ENCODE data around the gene SNX32. TPM values are rescaled to one million over a fixed set of nuclear protein-coding genes. Genes with fewer than 3 reads are reported as not detected.

SNX32 gene
- total and polyA plus RNA-seq, 9 of the 15 experiments (the other 6 are each of a cell fraction or from before 2014, with no cell fraction given) = 0.03 TPM; not detected in 7

DNA sequence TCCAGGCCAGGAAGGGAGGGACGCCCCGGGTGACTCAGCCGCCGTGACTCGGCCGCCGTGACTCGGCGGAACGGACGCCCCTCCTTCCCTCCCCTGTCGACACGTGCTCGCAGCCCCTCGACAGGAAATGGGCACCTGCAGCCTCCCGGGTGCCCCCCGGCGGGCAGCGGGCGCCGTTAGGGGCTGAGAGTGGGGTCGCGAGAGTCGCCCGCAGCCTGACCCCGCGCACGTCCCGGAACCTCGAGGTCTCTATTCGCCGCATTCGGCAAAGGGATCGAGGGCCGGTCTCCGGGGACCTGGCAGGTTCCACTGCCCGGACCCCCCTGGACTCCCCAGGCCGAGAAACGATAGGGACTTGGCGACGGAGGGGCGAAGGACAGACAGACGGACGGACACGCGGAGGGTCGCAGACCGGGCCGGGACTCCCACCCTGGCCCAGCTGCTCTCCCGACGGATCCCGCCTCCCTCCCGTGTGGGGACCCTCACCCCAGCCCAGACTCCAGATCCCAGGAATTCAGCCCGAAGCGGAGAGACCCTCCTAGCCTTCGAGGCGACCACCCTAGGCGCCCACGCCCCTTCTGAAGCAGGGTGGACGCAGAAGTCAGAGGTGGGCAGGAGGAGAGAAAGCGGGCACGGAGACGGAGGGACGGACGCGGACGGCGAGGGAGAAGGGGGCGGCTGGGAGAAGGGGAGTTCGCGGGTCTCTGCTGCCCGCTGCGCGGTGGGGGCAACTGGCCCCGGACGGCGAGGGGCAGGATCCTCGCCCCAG, 65.8 kb downstream of the SNX32 start (continued):
- TF ChIP-seq, protein P1, sequence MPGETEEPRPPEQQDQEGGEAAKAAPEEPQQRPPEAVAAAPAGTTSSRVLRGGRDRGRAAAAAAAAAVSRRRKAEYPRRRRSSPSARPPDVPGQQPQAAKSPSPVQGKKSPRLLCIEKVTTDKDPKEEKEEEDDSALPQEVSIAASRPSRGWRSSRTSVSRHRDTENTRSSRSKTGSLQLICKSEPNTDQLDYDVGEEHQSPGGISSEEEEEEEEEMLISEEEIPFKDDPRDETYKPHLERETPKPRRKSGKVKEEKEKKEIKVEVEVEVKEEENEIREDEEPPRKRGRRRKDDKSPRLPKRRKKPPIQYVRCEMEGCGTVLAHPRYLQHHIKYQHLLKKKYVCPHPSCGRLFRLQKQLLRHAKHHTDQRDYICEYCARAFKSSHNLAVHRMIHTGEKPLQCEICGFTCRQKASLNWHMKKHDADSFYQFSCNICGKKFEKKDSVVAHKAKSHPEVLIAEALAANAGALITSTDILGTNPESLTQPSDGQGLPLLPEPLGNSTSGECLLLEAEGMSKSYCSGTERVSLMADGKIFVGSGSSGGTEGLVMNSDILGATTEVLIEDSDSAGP (CRISPR knock-in tag; IDR thresholded peaks at IDR 0.05) = 0 out of 2 replicates have a peak, but pooled peaks have one; percentile 11
- TF ChIP-seq FOXA1 (IDR thresholded peaks at IDR 0.05; ENCODE audit: borderline replicate concordance) (no peak), MYNN (IDR thresholded peaks at IDR 0.05) (peak; percentile 56; the same call in 1 of the 2 replicates), MYNN (CRISPR knock-in tag; IDR thresholded peaks at IDR 0.05) (no peak), MAFK (IDR thresholded peaks at IDR 0.05; ENCODE audit: low read length) (peak; percentile 77), U2AF1 (optimal IDR thresholded peaks at IDR 0.05; ENCODE audit: low read depth, low read length) (peak; percentile 99), ELF2 (CRISPR knock-in tag; IDR thresholded peaks at IDR 0.05) (0 out of 2 replicates have a peak, but pooled peaks have one; percentile 56), ZNF311 (CRISPR knock-in tag; IDR thresholded peaks at IDR 0.05) (0 out of 2 replicates have a peak, but pooled peaks have one; percentile 52), ZNF165 (CRISPR knock-in tag; IDR thresholded peaks at IDR 0.05; ENCODE audit: borderline replicate concordance) (no peak), ZNF696 (CRISPR knock-in tag; conservative IDR thresholded peaks at IDR 0.05) (no peak), PTTG1 (tag; IDR thresholded peaks at IDR 0.05; ENCODE audit: low read depth) (no peak), ZNF140 (CRISPR knock-in tag; IDR thresholded peaks at IDR 0.05) (no peak)
- TF ChIP-seq, protein P2, sequence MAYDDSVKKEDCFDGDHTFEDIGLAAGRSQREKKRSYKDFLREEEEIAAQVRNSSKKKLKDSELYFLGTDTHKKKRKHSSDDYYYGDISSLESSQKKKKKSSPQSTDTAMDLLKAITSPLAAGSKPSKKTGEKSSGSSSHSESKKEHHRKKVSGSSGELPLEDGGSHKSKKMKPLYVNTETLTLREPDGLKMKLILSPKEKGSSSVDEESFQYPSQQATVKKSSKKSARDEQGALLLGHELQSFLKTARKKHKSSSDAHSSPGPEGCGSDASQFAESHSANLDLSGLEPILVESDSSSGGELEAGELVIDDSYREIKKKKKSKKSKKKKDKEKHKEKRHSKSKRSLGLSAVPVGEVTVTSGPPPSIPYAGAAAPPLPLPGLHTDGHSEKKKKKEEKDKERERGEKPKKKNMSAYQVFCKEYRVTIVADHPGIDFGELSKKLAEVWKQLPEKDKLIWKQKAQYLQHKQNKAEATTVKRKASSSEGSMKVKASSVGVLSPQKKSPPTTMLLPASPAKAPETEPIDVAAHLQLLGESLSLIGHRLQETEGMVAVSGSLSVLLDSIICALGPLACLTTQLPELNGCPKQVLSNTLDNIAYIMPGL (CRISPR knock-in tag; IDR thresholded peaks at IDR 0.05) = no peak
- TF ChIP-seq, protein P3, sequence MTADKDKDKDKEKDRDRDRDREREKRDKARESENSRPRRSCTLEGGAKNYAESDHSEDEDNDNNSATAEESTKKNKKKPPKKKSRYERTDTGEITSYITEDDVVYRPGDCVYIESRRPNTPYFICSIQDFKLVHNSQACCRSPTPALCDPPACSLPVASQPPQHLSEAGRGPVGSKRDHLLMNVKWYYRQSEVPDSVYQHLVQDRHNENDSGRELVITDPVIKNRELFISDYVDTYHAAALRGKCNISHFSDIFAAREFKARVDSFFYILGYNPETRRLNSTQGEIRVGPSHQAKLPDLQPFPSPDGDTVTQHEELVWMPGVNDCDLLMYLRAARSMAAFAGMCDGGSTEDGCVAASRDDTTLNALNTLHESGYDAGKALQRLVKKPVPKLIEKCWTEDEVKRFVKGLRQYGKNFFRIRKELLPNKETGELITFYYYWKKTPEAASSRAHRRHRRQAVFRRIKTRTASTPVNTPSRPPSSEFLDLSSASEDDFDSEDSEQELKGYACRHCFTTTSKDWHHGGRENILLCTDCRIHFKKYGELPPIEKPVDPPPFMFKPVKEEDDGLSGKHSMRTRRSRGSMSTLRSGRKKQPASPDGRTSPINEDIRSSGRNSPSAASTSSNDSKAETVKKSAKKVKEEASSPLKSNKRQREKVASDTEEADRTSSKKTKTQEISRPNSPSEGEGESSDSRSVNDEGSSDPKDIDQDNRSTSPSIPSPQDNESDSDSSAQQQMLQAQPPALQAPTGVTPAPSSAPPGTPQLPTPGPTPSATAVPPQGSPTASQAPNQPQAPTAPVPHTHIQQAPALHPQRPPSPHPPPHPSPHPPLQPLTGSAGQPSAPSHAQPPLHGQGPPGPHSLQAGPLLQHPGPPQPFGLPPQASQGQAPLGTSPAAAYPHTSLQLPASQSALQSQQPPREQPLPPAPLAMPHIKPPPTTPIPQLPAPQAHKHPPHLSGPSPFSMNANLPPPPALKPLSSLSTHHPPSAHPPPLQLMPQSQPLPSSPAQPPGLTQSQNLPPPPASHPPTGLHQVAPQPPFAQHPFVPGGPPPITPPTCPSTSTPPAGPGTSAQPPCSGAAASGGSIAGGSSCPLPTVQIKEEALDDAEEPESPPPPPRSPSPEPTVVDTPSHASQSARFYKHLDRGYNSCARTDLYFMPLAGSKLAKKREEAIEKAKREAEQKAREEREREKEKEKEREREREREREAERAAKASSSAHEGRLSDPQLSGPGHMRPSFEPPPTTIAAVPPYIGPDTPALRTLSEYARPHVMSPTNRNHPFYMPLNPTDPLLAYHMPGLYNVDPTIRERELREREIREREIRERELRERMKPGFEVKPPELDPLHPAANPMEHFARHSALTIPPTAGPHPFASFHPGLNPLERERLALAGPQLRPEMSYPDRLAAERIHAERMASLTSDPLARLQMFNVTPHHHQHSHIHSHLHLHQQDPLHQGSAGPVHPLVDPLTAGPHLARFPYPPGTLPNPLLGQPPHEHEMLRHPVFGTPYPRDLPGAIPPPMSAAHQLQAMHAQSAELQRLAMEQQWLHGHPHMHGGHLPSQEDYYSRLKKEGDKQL (CRISPR knock-in tag; IDR thresholded peaks at IDR 0.05; ENCODE audit: borderline replicate concordance) = peak; percentile 85; the same call in 1 of the 2 replicates
- TF ChIP-seq, protein P4, sequence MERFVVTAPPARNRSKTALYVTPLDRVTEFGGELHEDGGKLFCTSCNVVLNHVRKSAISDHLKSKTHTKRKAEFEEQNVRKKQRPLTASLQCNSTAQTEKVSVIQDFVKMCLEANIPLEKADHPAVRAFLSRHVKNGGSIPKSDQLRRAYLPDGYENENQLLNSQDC (CRISPR knock-in tag; IDR thresholded peaks at IDR 0.05) = no peak
- TF ChIP-seq, protein P5, sequence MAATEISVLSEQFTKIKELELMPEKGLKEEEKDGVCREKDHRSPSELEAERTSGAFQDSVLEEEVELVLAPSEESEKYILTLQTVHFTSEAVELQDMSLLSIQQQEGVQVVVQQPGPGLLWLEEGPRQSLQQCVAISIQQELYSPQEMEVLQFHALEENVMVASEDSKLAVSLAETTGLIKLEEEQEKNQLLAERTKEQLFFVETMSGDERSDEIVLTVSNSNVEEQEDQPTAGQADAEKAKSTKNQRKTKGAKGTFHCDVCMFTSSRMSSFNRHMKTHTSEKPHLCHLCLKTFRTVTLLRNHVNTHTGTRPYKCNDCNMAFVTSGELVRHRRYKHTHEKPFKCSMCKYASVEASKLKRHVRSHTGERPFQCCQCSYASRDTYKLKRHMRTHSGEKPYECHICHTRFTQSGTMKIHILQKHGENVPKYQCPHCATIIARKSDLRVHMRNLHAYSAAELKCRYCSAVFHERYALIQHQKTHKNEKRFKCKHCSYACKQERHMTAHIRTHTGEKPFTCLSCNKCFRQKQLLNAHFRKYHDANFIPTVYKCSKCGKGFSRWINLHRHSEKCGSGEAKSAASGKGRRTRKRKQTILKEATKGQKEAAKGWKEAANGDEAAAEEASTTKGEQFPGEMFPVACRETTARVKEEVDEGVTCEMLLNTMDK (IDR thresholded peaks at IDR 0.05; ENCODE audit: borderline replicate concordance, insufficient read depth, low read depth, low read length, poor library complexity, severe bottlenecking) = no peak
